Muscle of arm (tissue), 12 donors: ENCODE measurements around the gene RAD52. TPM values are rescaled to one million over a fixed set of nuclear protein-coding genes. Genes with fewer than 3 reads are reported as not detected.
A peak's percentile ranks its signal among the peaks of the same experiment; 100 is the strongest.
"Not testable (repeated sequence)": the region's sequence is repeated elsewhere in the genome, so short reads cannot be mapped to it uniquely, and the experiment has no call there.

Experiments
- DNase-seq: peaks from one replicate; pipeline ENCODE4 v3.0.0-alpha.2; 2013
- polyA plus RNA-seq, 12 donors: library from polyadenylated mRNA; unstranded; fragments of 120-200 nt; gene quantifications; one replicate each; pipeline ENCODE4 v1.2.1, GENCODE V29; 2013; ENCODE audit not compliant: insufficient read length in 12 of 12

The RAD52 gene
- polyA plus RNA-seq, 12 donors = 13.4 to 36.5 (median 21.9) TPM; not detected in 1

- DNase-seq = no peak
These were observed 20.3 kb upstream of the RAD52 start for GRCh38 chr12:969821-970220.

GRCh38 chr12:968545-968944 is 19.1 kb upstream of the RAD52 start:
- no peak for DNase-seq

- DNase-seq = no peak
These were observed 18.1 kb upstream of the RAD52 start for GRCh38 chr12:967641-968040.

DNA sequence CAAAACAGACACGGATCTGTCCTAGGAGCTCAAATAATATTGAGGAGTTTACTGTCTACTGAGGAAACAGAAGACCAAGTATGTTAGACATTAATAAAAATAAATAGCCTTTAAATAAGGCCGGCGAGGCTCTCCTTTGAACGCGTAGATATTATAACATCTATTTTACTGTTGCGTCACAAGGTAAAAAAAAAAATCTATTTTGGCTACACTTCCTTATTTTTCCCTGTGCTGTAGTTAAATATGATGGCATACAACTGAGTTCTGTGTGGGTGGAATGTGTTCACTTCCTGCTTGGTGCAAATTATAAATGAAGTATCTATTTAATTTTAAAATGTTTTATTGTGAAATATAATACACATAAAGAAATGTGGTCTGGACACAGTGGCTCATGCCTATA is 17.2 kb upstream of the RAD52 start:
- no peak for DNase-seq

- DNase-seq = peak; percentile 14
These were observed 9.2 kb upstream of the RAD52 start for GRCh38 chr12:958588-959123.

- no peak for DNase-seq
These were observed 6.4 kb upstream of the RAD52 start for GRCh38 chr12:955939-956338.

- DNase-seq = no peak
These were observed 5.2 kb upstream of the RAD52 start for GRCh38 chr12:954741-955140.

DNA sequence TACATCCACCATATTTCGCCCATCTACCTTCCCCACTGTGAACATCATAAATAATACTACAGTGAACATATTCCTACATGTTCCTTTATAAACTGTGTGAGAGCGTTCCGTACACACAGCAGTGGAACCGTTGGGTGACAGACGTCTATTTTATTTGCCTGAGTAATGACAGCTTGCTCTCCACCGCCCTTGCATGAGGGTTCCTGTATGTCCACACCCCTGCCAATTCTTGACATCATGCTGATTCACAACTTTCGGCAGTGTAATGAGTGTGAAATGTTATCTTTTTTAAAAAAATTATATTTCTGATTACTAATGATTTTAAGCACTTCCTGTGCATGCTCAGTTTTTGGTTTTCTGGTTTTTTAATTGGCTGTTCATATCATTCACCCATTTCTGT is 4.3 kb upstream of the RAD52 start:
- no peak for DNase-seq

DNA sequence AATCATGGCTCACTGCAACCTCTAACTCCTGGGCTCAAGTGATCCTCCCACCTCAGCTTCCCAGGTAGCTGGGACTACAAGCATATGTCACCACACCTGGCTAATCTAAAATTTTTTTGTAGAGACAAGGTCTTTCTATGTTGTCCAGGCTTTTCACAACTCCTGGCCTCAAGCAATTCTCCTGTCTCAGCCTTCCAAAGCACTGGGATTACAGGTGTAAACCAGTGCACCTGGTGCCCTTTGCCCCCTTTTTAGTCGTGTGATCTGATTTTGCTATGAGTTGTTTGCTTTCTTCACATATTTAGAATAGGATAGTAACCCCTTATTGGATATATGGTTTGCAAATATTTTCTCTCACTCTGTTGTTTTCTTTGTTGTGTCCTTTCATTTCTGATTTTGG is 1.7 kb upstream of the RAD52 start:
- DNase-seq = no peak

DNA sequence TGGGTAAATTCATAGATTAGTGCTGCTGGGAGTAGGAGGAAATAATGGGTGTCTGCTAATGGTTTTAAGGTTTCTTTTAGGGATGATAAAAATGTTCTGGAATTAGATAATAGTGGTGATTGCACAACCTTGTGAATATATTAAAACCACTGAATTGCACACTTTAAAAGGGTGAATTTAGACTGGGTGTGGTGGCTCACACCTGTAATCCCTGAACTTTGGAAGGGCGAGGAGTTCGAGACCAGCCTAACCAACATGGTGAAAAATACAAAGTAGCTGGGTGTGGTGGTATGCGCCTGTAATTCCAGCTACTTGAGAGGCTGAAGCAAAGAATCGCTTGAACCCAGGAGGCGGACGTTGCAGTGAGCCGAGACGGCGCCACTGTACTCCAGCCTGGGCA is 1.3 kb downstream of the RAD52 start:
- DNase-seq = no peak

- no peak for DNase-seq
These were observed 2.9 kb downstream of the RAD52 start for GRCh38 chr12:946631-947030.

DNA sequence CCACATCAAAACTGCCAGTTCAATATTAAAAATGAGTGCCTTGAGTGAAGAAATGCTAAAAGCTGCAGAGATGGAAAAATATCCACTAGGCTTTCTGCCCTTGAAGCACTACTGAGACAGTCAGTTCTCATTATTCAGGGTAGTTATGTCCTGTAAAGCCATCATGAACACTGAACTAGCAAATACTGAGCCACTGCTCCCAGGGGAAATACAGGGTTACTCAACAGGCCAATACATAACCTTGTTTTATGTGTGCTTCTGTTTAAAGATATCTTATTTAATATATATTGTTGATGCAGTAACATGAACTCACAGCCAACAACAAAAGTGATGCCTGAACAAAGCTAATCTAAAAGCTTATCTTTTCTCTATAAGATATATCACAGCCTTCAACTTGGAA is 3.3 kb downstream of the RAD52 start:
- DNase-seq = no peak

GRCh38 chr12:944211-944610 is 5.3 kb downstream of the RAD52 start:
- DNase-seq = no peak

DNA sequence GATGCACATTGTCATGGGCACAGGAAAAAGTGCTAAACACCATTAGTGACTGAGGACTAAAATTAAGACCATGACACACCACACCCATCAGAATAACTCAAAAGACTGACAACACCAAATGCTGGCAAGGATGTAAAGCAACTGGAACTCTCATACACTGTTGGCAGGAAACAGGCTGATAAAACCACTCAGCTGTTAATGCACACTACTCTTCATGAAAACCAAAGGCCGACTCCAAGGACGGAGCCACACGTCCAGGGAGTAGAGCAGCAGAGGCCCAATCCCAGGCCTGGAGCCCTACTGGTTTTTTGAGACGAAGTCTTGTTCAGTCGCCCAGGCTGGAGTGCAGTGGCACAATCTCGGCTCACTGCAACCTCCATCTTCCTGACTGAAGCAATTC is 6.4 kb downstream of the RAD52 start:
- peak; percentile 31 for DNase-seq

- DNase-seq = no peak
These were observed 10.7 kb downstream of the RAD52 start for GRCh38 chr12:938810-939209.

- no peak for DNase-seq
These were observed 12.8 kb downstream of the RAD52 start for GRCh38 chr12:936377-937345.

DNA sequence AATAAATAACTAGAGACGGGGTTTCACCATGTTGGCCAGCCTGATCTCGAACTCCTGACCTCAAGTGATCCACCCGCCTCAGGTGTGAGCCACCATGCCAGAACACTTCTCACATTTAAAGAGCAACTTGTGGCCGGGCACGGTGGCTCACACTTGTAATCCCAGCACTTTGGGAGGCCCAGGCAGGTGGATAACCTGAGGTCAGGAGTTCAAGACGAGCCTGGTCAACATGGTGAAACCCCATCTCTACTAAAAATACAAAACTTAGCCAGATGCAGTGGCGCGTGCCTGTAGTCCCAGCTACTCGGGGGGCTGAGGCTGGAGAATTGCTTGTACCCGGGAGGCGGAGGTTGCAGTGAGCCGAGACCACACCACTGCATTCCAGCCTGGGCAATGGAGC is 13.6 kb downstream of the RAD52 start:
- DNase-seq = not testable (repeated sequence)

- DNase-seq = no peak
These were observed 17.9 kb downstream of the RAD52 start for GRCh38 chr12:931591-931990.

- no peak for DNase-seq
These were observed 18.4 kb downstream of the RAD52 start for GRCh38 chr12:931060-931459.

- no peak for DNase-seq
These were observed 22.9 kb downstream of the RAD52 start for GRCh38 chr12:926641-927040.

GRCh38 chr12:922285-922684 is 27.2 kb downstream of the RAD52 start:
- DNase-seq = no peak

GRCh38 chr12:920676-921075 is 28.8 kb downstream of the RAD52 start:
- DNase-seq = no peak

GRCh38 chr12:916712-917445 is 32.6 kb downstream of the RAD52 start:
- no peak for DNase-seq
